Gastroesophageal sphincter (tissue), 4 donors: ENCODE measurements around the gene SPRR1B. TPM values are rescaled to one million over a fixed set of nuclear protein-coding genes. Genes with fewer than 3 reads are reported as not detected.

Experiments used
- ATAC-seq: fragments of 150-250 bp; one replicate; pipeline ENCODE4 v1.9.1; 2016; ENCODE audit warnings: mild to moderate bottlenecking, moderate library complexity
- H3K27ac ChIP-seq, 4 donors: fragments of 200-600 bp; sonication (generic) in 3 of 4; 1 replicate in 3 of 4; 2 replicates in 1 of 4; pipeline ENCODE4 v1.5.1; 2016 to 2019
- H3K27me3 ChIP-seq: fragments of 200-600 bp; sonication (generic); one replicate; pipeline ENCODE4 v1.5.1; 2019
- H3K36me3 ChIP-seq, 2 donors: fragments of 200-600 bp; sonication (generic); one replicate each; pipeline ENCODE4 v1.5.1; 2019; ENCODE audit warnings: control low read depth in 1 of 2
- H3K4me1 ChIP-seq, 3 donors: fragments of 200-600 bp; sonication (generic); 1 replicate in 2 of 3; 2 replicates in 1 of 3; pipeline ENCODE4 v1.5.1; 2016 to 2019; ENCODE audit warnings: control low read depth in 2 of 3
- H3K4me3 ChIP-seq, 2 donors: fragments of 200-600 bp; sonication (generic); one replicate each; pipeline ENCODE4 v1.5.1; 2019; ENCODE audit warnings: mild to moderate bottlenecking in 1 of 2, moderate library complexity in 1 of 2
- H3K9me3 ChIP-seq, 3 donors: fragments of 200-600 bp; sonication (generic); one replicate each; pipeline ENCODE4 v1.5.1; 2017 to 2019; ENCODE audit warnings: control low read depth in 2 of 3
- CTCF ChIP-seq, 4 experiments: fragments of 200-600 bp in 2 of 4; fragments of 450-650 bp in 2 of 4; sonication (generic) in 1 of 4; IDR thresholded peaks; one replicate each; pipeline ENCODE4 v1.5.1; 2017 to 2019; ENCODE audit warnings: antibody characterized with exemption in 4 of 4, mild to moderate bottlenecking in 2 of 4, moderate library complexity in 2 of 4
- EP300 ChIP-seq: sonication (generic); formaldehyde crosslinking; IDR thresholded peaks from one replicate; pipeline ENCODE4 v1.6.1; 2017; ENCODE audit warnings: antibody characterized with exemption, mild to moderate bottlenecking
- POLR2A ChIP-seq, 2 donors: fragments of 450-650 bp; IDR thresholded peaks; one replicate each; pipeline ENCODE4 v1.6.1; 2017; ENCODE audit warnings: antibody characterized with exemption in 2 of 2, mild to moderate bottlenecking in 2 of 2, moderate library complexity in 1 of 2
- POLR2AphosphoS5 ChIP-seq: sonication (generic); formaldehyde crosslinking; IDR thresholded peaks from one replicate; pipeline ENCODE4 v1.6.1; 2017; ENCODE audit warnings: antibody characterized with exemption
- WGBS, 2 donors: methylation state at CpG; one replicate each; pipeline ENCODE4 v1.1.5; 2018; ENCODE audit warnings: low coverage in 1 of 2; 5-methylcytosine and 5-hydroxymethylcytosine counted together
- small RNA-seq, 4 donors: library from RNA; depleted of rRNA; stranded (forward); fragments of <200 nt; gene quantifications; one replicate each; pipeline ENCODE3, GENCODE V24; 2016
- total RNA-seq, 4 donors: library from RNA; depleted of rRNA; stranded (reverse); fragments of >200 nt; gene quantifications; one replicate each; pipeline ENCODE4 v1.1.0, GENCODE V29; 2016

SPRR1B gene
- total RNA-seq, 4 donors from 2014 or later, result 15.1 to 30.0 TPM; not detected in 2

GRCh38 chr1:153072806-153073726 lies 42.1 kb downstream of the SPRR1B start:
- 63 to 73% methylated on average over 3 of the region's 5 CpGs for WGBS, 2 donors
- H3K27ac ChIP-seq, result no peak overlapping the region
- ATAC-seq, result no peak
- no peaks in the 10 kb centered on the region for H3K9me3 ChIP-seq
- no peaks in the 10 kb centered on the region for H3K36me3 ChIP-seq
- no peaks in the 10 kb centered on the region for H3K4me1 ChIP-seq
- no peak overlapping the region for H3K4me3 ChIP-seq
- no peaks in the 10 kb centered on the region for H3K27me3 ChIP-seq
- TF ChIP-seq POLR2AphosphoS5 (no peak), POLR2A (IDR thresholded peaks at IDR 0.05) (no peak), CTCF (IDR thresholded peaks at IDR 0.05) (no peak), EP300 (no peak)

GRCh38 chr1:153081736-153082135 lies 50.7 kb downstream of the SPRR1B start:
- TF ChIP-seq POLR2A (IDR thresholded peaks at IDR 0.05) (no peak), EP300 (no peak), CTCF (IDR thresholded peaks at IDR 0.05) (no peak), POLR2AphosphoS5 (no peak)
- H3K36me3 ChIP-seq, result no peaks in the 10 kb centered on the region
- no peaks in the 10 kb centered on the region for H3K27me3 ChIP-seq
- H3K4me1 ChIP-seq, result no peaks in the 10 kb centered on the region
- 80 to 100% methylated on average over 1 to 3 of the region's 3 CpGs for WGBS, 2 donors
- no peak overlapping the region for H3K27ac ChIP-seq
- no peak overlapping the region for H3K4me3 ChIP-seq
- peaks cover 0 to 8% (median 0%) of the 10 kb centered on the region in 3 donors for H3K9me3 ChIP-seq
- no peak for ATAC-seq

Small RNA genes within 50 kb of the gene (small RNA-seq; reads per million reads assigned to genes)
- gene AL356867.1 (0 reads per million in 4 donors), gene RF00322 (0 reads per million in 4 donors), gene SPRR1A (0 reads per million in 4 donors)

Other genes starting within 250 kb of the SPRR1B start
- under 1 TPM in 1 of 4 donors, not detected in 3; 0.39 TPM for gene LCE1E, start 244.9 kb upstream of the SPRR1B start, total RNA-seq
- not detected for gene LCE1D, start 234.5 kb upstream of the SPRR1B start, total RNA-seq
- gene LCE1C, start 224.6 kb upstream of the SPRR1B start, total RNA-seq, result not detected
- gene LCE1B, start 219.2 kb upstream of the SPRR1B start, total RNA-seq, result not detected
- not detected for gene LCE1A, start 203.7 kb upstream of the SPRR1B start, total RNA-seq
- gene LCE6A, start 188.3 kb upstream of the SPRR1B start, total RNA-seq, result not detected
- not detected for gene LCE7A, start 171.2 kb upstream of the SPRR1B start, total RNA-seq
- gene SMCP, start 152.9 kb upstream of the SPRR1B start, total RNA-seq, result not detected
- gene IVL, start 122.7 kb upstream of the SPRR1B start, total RNA-seq, result 10 to 100 TPM in 1 of 4 donors, 1 to 10 TPM in 1, under 1 TPM in 1, not detected in 1; 0.31 to 13.7 (median 1.1) TPM
- not detected for gene SPRR5, start 84.0 kb upstream of the SPRR1B start, total RNA-seq
- not detected for gene SPRR4, start 60.6 kb upstream of the SPRR1B start, total RNA-seq
- not detected for gene SPRR1A, start 47.1 kb upstream of the SPRR1B start, total RNA-seq
- gene SPRR3, start 29.5 kb upstream of the SPRR1B start, total RNA-seq, result 100 to 1,000 TPM in 1 of 4 donors, 10 to 100 TPM in 2, 1 to 10 TPM in 1; 5.9 to 291 (median 21.5) TPM
- 10 to 100 TPM in 2 of 4 donors, 1 to 10 TPM in 1, not detected in 1; 1.2 to 22.4 (median 10.6) TPM for gene SPRR2D, start 9.9 kb downstream of the SPRR1B start, total RNA-seq
- gene SPRR2A, start 26.3 kb downstream of the SPRR1B start, total RNA-seq, result 10 to 100 TPM in 2 of 4 donors, under 1 TPM in 1, not detected in 1; 0.67 to 59.3 (median 22.1) TPM
- not detected for gene SPRR2B, start 40.4 kb downstream of the SPRR1B start, total RNA-seq
- 10 to 100 TPM in 2 of 4 donors, 1 to 10 TPM in 1, not detected in 1; 2.1 to 20.8 (median 13.5) TPM for gene SPRR2E, start 63.3 kb downstream of the SPRR1B start, total RNA-seq
- gene SPRR2F, start 82.3 kb downstream of the SPRR1B start, total RNA-seq, result 10 to 100 TPM in 1 of 4 donors, 1 to 10 TPM in 1, not detected in 2; 7.7 to 12.0 TPM
- not detected for gene SPRR2G, start 119.7 kb downstream of the SPRR1B start, total RNA-seq
- gene LELP1, start 172.2 kb downstream of the SPRR1B start, total RNA-seq, result not detected
- gene PRR9, start 186.4 kb downstream of the SPRR1B start, total RNA-seq, result not detected
- gene LORICRIN, start 228.5 kb downstream of the SPRR1B start, total RNA-seq, result not detected